ENCODE data around the gene HPCAL1. TPM values are rescaled to one million over a fixed set of nuclear protein-coding genes. Genes with fewer than 3 reads are reported as not detected.

Gene HPCAL1
- total RNA-seq, 3 donors from 2014 or later (not counting 1 experiment from before 2014, with no cell fraction given): 31.1 to 45.2 (median 39.8) TPM

GRCh38 chr2:10411557-10411956 is 108.9 kb downstream of the HPCAL1 start:
- TF ChIP-seq CTCF (IDR thresholded peaks at IDR 0.05): no peak

GRCh38 chr2:10412380-10412779 is 109.7 kb downstream of the HPCAL1 start:
- ATAC-seq (peak in 2 of 3 donors; percentile 19 to 40), DNase-seq (peak in 1 of 2 donors; percentile 50)
- Mint-ChIP-seq H3K4me1 (peaks cover 26 to 29% of the 10 kb centered on the region in 2 donors), H3K27me3 (ENCODE audit: low read depth in 2 of 2) (no peaks in the 10 kb centered on the region), H3K9me3 (no peaks in the 10 kb centered on the region), H3K27ac (no peak overlapping the region), H3K4me3 (no peak overlapping the region), H3K36me3 (no peaks in the 10 kb centered on the region)
- Histone ChIP-seq H3K27ac (ENCODE audit: low read length) (no peak overlapping the region), H3K9me3 (ENCODE audit: control insufficient read depth, insufficient read depth, low read length) (no peaks in the 10 kb centered on the region), H3K36me3 (ENCODE audit: control insufficient read depth, insufficient read depth, low read length) (no peaks in the 10 kb centered on the region), H3K27me3 (ENCODE audit: control insufficient read depth, insufficient read depth, low read length) (no peaks in the 10 kb centered on the region), H3K4me3 (ENCODE audit: low read length) (no peak overlapping the region), H3K4me1 (ENCODE audit: control insufficient read depth, insufficient read depth, low read length) (peaks cover 32% of the 10 kb centered on the region)
- no peak for TF ChIP-seq CTCF (IDR thresholded peaks at IDR 0.05)
- intact Hi-C loops (cut with micrococcal nuclease): no loop called here
- WGBS (ENCODE audit: insufficient coverage): 99% methylated on average over 3 of the region's 3 CpGs

More at GRCh38 chr2:10411557-10411956, 108.9 kb downstream of the HPCAL1 start:
- Mint-ChIP-seq H3K36me3 (no peaks in the 10 kb centered on the region), H3K4me1 (peaks cover 32 to 35% of the 10 kb centered on the region in 2 donors), H3K4me3 (no peak overlapping the region), H3K27ac (no peak overlapping the region), H3K9me3 (no peaks in the 10 kb centered on the region), H3K27me3 (ENCODE audit: low read depth in 2 of 2) (no peaks in the 10 kb centered on the region)
- no peak overlapping the region for H3K4me3 ChIP-seq (ENCODE audit: low read length)
- 93% methylated on average over 8 of the region's 8 CpGs for WGBS (ENCODE audit: insufficient coverage)
- DNase-seq: no peak
- no peaks in the 10 kb centered on the region for H3K36me3 ChIP-seq (ENCODE audit: control insufficient read depth, insufficient read depth, low read length)
- intact Hi-C loops (cut with micrococcal nuclease): no loop called here
- ATAC-seq: no peak
- H3K27ac ChIP-seq (ENCODE audit: low read length): no peak overlapping the region
- no peaks in the 10 kb centered on the region for H3K27me3 ChIP-seq (ENCODE audit: control insufficient read depth, insufficient read depth, low read length)
- H3K4me1 ChIP-seq (ENCODE audit: control insufficient read depth, insufficient read depth, low read length): peaks cover 40% of the 10 kb centered on the region
- no peaks in the 10 kb centered on the region for H3K9me3 ChIP-seq (ENCODE audit: control insufficient read depth, insufficient read depth, low read length)

GRCh38 chr2:10413503-10413902 is 110.8 kb downstream of the HPCAL1 start:
- Histone ChIP-seq H3K27me3 (ENCODE audit: control insufficient read depth, insufficient read depth, low read length) (no peaks in the 10 kb centered on the region), H3K27ac (ENCODE audit: low read length) (no peak overlapping the region), H3K4me3 (ENCODE audit: low read length) (no peak overlapping the region), H3K9me3 (ENCODE audit: control insufficient read depth, insufficient read depth, low read length) (no peaks in the 10 kb centered on the region), H3K36me3 (ENCODE audit: control insufficient read depth, insufficient read depth, low read length) (no peaks in the 10 kb centered on the region), H3K4me1 (ENCODE audit: control insufficient read depth, insufficient read depth, low read length) (peaks cover 20% of the 10 kb centered on the region)
- Mint-ChIP-seq H3K27ac (no peak overlapping the region), H3K36me3 (no peaks in the 10 kb centered on the region), H3K27me3 (ENCODE audit: low read depth in 2 of 2) (no peaks in the 10 kb centered on the region), H3K9me3 (no peaks in the 10 kb centered on the region), H3K4me3 (no peak overlapping the region), H3K4me1 (peaks cover 17 to 22% of the 10 kb centered on the region in 2 donors)
- no peak for TF ChIP-seq CTCF (IDR thresholded peaks at IDR 0.05)
- no peak for DNase-seq
- no peak for ATAC-seq
- 86% methylated on average over 10 of the region's 10 CpGs for WGBS (ENCODE audit: insufficient coverage)
- intact Hi-C loops (cut with micrococcal nuclease): no loop called here

- Mint-ChIP-seq H3K4me3 (no peak overlapping the region), H3K36me3 (no peaks in the 10 kb centered on the region), H3K4me1 (peaks cover 12 to 17% of the 10 kb centered on the region in 2 donors), H3K27ac (no peak overlapping the region), H3K9me3 (no peaks in the 10 kb centered on the region), H3K27me3 (ENCODE audit: low read depth in 2 of 2) (no peaks in the 10 kb centered on the region)
- ATAC-seq (no peak), DNase-seq (no peak)
- H3K9me3 ChIP-seq (ENCODE audit: control insufficient read depth, insufficient read depth, low read length): no peaks in the 10 kb centered on the region
- H3K36me3 ChIP-seq (ENCODE audit: control insufficient read depth, insufficient read depth, low read length): no peaks in the 10 kb centered on the region
- TF ChIP-seq CTCF (IDR thresholded peaks at IDR 0.05): no peak
- H3K27ac ChIP-seq (ENCODE audit: low read length): no peak overlapping the region
- no peak overlapping the region for H3K4me3 ChIP-seq (ENCODE audit: low read length)
- WGBS (ENCODE audit: insufficient coverage): 88% methylated on average over 7 of the region's 7 CpGs
- no peaks in the 10 kb centered on the region for H3K27me3 ChIP-seq (ENCODE audit: control insufficient read depth, insufficient read depth, low read length)
- peaks cover 15% of the 10 kb centered on the region for H3K4me1 ChIP-seq (ENCODE audit: control insufficient read depth, insufficient read depth, low read length)
- intact Hi-C loops (cut with micrococcal nuclease): no loop called here
Measured at GRCh38 chr2:10413991-10414451, 111.3 kb downstream of the HPCAL1 start.
